Left lung (tissue), 10 donors: ENCODE measurements around the gene GSTT4. TPM values are rescaled to one million over a fixed set of nuclear protein-coding genes. Genes with fewer than 3 reads are reported as not detected.

Experiments
- ATAC-seq: fragments of 200-7000 bp; cut with Tn5 transposase; one replicate; pipeline ENCODE4 v1.9.1; 2020; ENCODE audit warnings: moderate library complexity
- DNase-seq, 4 donors: peaks; one replicate each; pipeline ENCODE4 v3.0.0-alpha.2; 2013 to 2020
- H3K27ac ChIP-seq, 2 donors: fragments of 200-600 bp; sonication (generic) in 1 of 2; one replicate each; pipeline versions ENCODE4 v1.5.0 to v1.8.0; 2020 to 2021
- H3K27me3 ChIP-seq, 2 donors: fragments of 200-600 bp; sonication (generic) in 1 of 2; one replicate each; pipeline versions ENCODE4 v1.5.0 to v1.8.0; 2020 to 2021
- H3K36me3 ChIP-seq, 2 donors: fragments of 200-600 bp; sonication (generic) in 1 of 2; one replicate each; pipeline versions ENCODE4 v1.5.0 to v1.8.0; 2020 to 2021
- H3K4me1 ChIP-seq, 2 donors: fragments of 200-600 bp; one replicate each; pipeline ENCODE4 v1.8.0; 2021
- H3K4me3 ChIP-seq, 2 donors: fragments of 200-600 bp; sonication (generic) in 1 of 2; one replicate each; pipeline versions ENCODE4 v1.5.0 to v1.8.0; 2020 to 2021; ENCODE audit warnings: mild to moderate bottlenecking in 1 of 2
- H3K9me3 ChIP-seq, 2 donors: fragments of 200-600 bp; sonication (generic) in 1 of 2; one replicate each; pipeline versions ENCODE4 v1.5.0 to v1.8.0; 2020 to 2021
- CTCF ChIP-seq, 2 donors: fragments of 200-600 bp; sonication (generic) in 1 of 2; IDR thresholded peaks; one replicate each; pipeline versions ENCODE4 v1.5.0 to v1.8.0; 2021; ENCODE audit warnings: antibody characterized with exemption in 2 of 2
- intact Hi-C, 2 donors: fragments of 100-400 bp; cut with DNase I; formaldehyde crosslinking; loops; one replicate each; pipeline versions ENCODE4 v1.11.2 to v1.14.2; 2022
- polyA plus RNA-seq, 6 donors: library from polyadenylated mRNA; unstranded; fragments of 120-200 nt; gene quantifications; one replicate each; pipeline ENCODE4 v1.2.1, GENCODE V29; 2013; ENCODE audit not compliant: insufficient read length in 6 of 6
- total RNA-seq, 2 donors: library from RNA; stranded (reverse); fragmentation: NEBNext Ultra II Directional; extraction: Animal tissue kit (Norgen Biotek cat#: 25700); gene quantifications; one replicate each; pipeline ENCODE4 v1.2.1, GENCODE V29; 2021
- donor health status: DM: no; HTN: yes; CAD: no.
- donor health status: DM: no; HTN: no; CAD: no.

GSTT4 gene
- total and polyA plus RNA-seq, 8 donors, result 0.07 TPM; not detected in 7

GRCh38 chr22:24016156-24016555 lies 10.9 kb upstream of the GSTT4 start:
- H3K4me1 ChIP-seq, result peaks cover 9 to 19% of the 10 kb centered on the region in 2 donors
- no peak for DNase-seq
- no peak overlapping the region for H3K4me3 ChIP-seq
- no peaks in the 10 kb centered on the region for H3K27me3 ChIP-seq
- H3K36me3 ChIP-seq, result peaks cover 0 to 7% of the 10 kb centered on the region in 2 donors
- H3K9me3 ChIP-seq, result no peaks in the 10 kb centered on the region
- ATAC-seq, result no peak
- intact Hi-C loops, result no loop called here
- TF ChIP-seq CTCF (IDR thresholded peaks at IDR 0.05), result no peak
- H3K27ac ChIP-seq, result no peak overlapping the region

GRCh38 chr22:24011735-24012068 lies 6.4 kb upstream of the GSTT4 start:
- no peak for TF ChIP-seq CTCF (IDR thresholded peaks at IDR 0.05)
- Histone ChIP-seq H3K36me3 (no peaks in the 10 kb centered on the region), H3K4me3 (peak overlapping the region; percentile 81 to 86), H3K27ac (peak overlapping the region; percentile 86 to 94), H3K9me3 (no peaks in the 10 kb centered on the region), H3K4me1 (peaks cover 9 to 22% of the 10 kb centered on the region in 2 donors), H3K27me3 (no peaks in the 10 kb centered on the region)
- DNase-seq, result peak in 3 of 4 donors; percentile 18 to 76 (median 26)
- intact Hi-C loops, result no loop called here
- ATAC-seq, result peak; percentile 62

GRCh38 chr22:24010018-24010391 lies 4.8 kb upstream of the GSTT4 start:
- H3K9me3 ChIP-seq, result no peaks in the 10 kb centered on the region
- intact Hi-C loops, result no loop called here

GRCh38 chr22:24009227-24010017 lies 4.2 kb upstream of the GSTT4 start:
- no peaks in the 10 kb centered on the region for H3K36me3 ChIP-seq
- H3K27me3 ChIP-seq, result no peaks in the 10 kb centered on the region
- ATAC-seq (no peak), DNase-seq (no peak)
- intact Hi-C loops, result no loop called here
- no peaks in the 10 kb centered on the region for H3K9me3 ChIP-seq
- peaks cover 9 to 22% of the 10 kb centered on the region in 2 donors for H3K4me1 ChIP-seq
- no peak overlapping the region for H3K27ac ChIP-seq
- no peak for TF ChIP-seq CTCF (IDR thresholded peaks at IDR 0.05)
- H3K4me3 ChIP-seq, result no peak overlapping the region

More at GRCh38 chr22:24010018-24010391, 4.8 kb upstream of the GSTT4 start:
- no peak for DNase-seq
- Histone ChIP-seq H3K27ac (no peak overlapping the region), H3K36me3 (no peaks in the 10 kb centered on the region), H3K4me3 (no peak overlapping the region), H3K27me3 (no peaks in the 10 kb centered on the region), H3K4me1 (peaks cover 9 to 22% of the 10 kb centered on the region in 2 donors)
- no peak for ATAC-seq
- no peak for TF ChIP-seq CTCF (IDR thresholded peaks at IDR 0.05)

- Histone ChIP-seq H3K4me3 (no peak overlapping the region), H3K27ac (no peak overlapping the region), H3K4me1 (peaks cover 9 to 22% of the 10 kb centered on the region in 2 donors), H3K27me3 (no peaks in the 10 kb centered on the region), H3K36me3 (no peaks in the 10 kb centered on the region), H3K9me3 (no peaks in the 10 kb centered on the region)
- DNase-seq (no peak), ATAC-seq (no peak)
- no peak for TF ChIP-seq CTCF (IDR thresholded peaks at IDR 0.05)
- intact Hi-C loops, result no loop called here
Observed at GRCh38 chr22:24008381-24009226, 3.4 kb upstream of the GSTT4 start.
